Measurements from ENCODE around the gene JHY.

GRCh38 chr11:122902951-122903350 lies 20.4 kb downstream of the JHY start:
- TF ChIP-seq, protein P1, sequence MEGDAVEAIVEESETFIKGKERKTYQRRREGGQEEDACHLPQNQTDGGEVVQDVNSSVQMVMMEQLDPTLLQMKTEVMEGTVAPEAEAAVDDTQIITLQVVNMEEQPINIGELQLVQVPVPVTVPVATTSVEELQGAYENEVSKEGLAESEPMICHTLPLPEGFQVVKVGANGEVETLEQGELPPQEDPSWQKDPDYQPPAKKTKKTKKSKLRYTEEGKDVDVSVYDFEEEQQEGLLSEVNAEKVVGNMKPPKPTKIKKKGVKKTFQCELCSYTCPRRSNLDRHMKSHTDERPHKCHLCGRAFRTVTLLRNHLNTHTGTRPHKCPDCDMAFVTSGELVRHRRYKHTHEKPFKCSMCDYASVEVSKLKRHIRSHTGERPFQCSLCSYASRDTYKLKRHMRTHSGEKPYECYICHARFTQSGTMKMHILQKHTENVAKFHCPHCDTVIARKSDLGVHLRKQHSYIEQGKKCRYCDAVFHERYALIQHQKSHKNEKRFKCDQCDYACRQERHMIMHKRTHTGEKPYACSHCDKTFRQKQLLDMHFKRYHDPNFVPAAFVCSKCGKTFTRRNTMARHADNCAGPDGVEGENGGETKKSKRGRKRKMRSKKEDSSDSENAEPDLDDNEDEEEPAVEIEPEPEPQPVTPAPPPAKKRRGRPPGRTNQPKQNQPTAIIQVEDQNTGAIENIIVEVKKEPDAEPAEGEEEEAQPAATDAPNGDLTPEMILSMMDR (IDR thresholded peaks at IDR 0.05) = no peak
- no peak for TF ChIP-seq POLR2A (IDR thresholded peaks at IDR 0.05; ENCODE audit: low read depth)

Data from esophagus muscularis mucosa (tissue), 3 donors.